Endothelial cell of umbilical vein (primary cell): ENCODE measurements around the gene SLC15A2. TPM values are rescaled to one million over a fixed set of nuclear protein-coding genes. Genes with fewer than 3 reads are reported as not detected.

Experiments used
- BruUV-seq: library from RNA; stranded (reverse); fragments of 400-500 nt; replicated peaks from 2 replicates; lab custom pipeline; 2021; lab: Mats Ljungman, UMichigan
- CTCF ChIA-PET: fragments of 300-600, 350-600 bp; sonication (Branson Sonifier 250); formaldehyde crosslinking; loops from one replicate; lab custom pipeline; 2021; ENCODE audit warnings: antibody characterized with exemption, inconsistent platforms; lab: Charles Lee
- POLR2A ChIA-PET: fragments of 300-600, 350-600 bp; sonication (Branson Sonifier 250); formaldehyde crosslinking; loops from one replicate; lab custom pipeline; 2021; ENCODE audit warnings: antibody characterized with exemption, inconsistent platforms; lab: Charles Lee
- DNase-seq: peaks from one replicate; pipeline ENCODE4 v3.0.0-alpha.2; 2011; ENCODE audit warnings: low read depth, low spot score
- FAIRE-seq: peaks from 2 replicates; lab custom pipeline; 2011; peaks lifted over from hg19 to GRCh38; lab: Jason Lieb, UNC
- H2AFZ ChIP-seq: 2 replicates; pipeline ENCODE4 v1.6.0; 2012; ENCODE audit warnings: low read depth, low read length, control low read depth, inconsistent platforms
- H3K27ac ChIP-seq: 2 replicates; pipeline ENCODE4 v1.5.1; 2011; ENCODE audit warnings: low read depth, mild to moderate bottlenecking, control low read depth, low read length, moderate library complexity; ENCODE audit not compliant: insufficient read depth
- H3K27me3 ChIP-seq, 2 experiments: 2 replicates each; pipeline versions ENCODE4 v1.6.0 to v1.6.1; 2011; ENCODE audit warnings: low read length in 2 of 2, mixed read lengths in 1 of 2; ENCODE audit not compliant: control insufficient read depth in 2 of 2, insufficient read depth in 2 of 2
- H3K36me3 ChIP-seq, 2 experiments: 2 replicates in 1 of 2; 3 replicates in 1 of 2; pipeline ENCODE4 v1.5.1; 2011; ENCODE audit warnings: low read length in 2 of 2, mild to moderate bottlenecking in 1 of 2, moderate library complexity in 1 of 2; ENCODE audit not compliant: control insufficient read depth in 2 of 2, insufficient read depth in 2 of 2; ENCODE audit errors: extremely low read depth in 1 of 2
- H3K4me1 ChIP-seq: 3 replicates; pipeline ENCODE4 v1.5.1; 2011; ENCODE audit warnings: mild to moderate bottlenecking, low read length; ENCODE audit not compliant: control insufficient read depth, insufficient read depth; ENCODE audit errors: extremely low read depth
- H3K4me2 ChIP-seq: 2 replicates; pipeline ENCODE4 v1.6.1; 2011; ENCODE audit warnings: low read length, control low read depth, mixed read lengths; ENCODE audit not compliant: insufficient read depth
- H3K4me3 ChIP-seq, 3 experiments: fragments of 200-600 bp in 1 of 3; sonication (generic), shearing (Covaris generic) in 1 of 3; replicated peaks in 1 of 3; 2 replicates each; pipeline ENCODE4 v1.5.1; 2011 to 2016; ENCODE audit warnings: control low read depth in 3 of 3, low read length in 3 of 3, mild to moderate bottlenecking in 2 of 3, inconsistent platforms in 1 of 3, low read depth in 1 of 3, moderate library complexity in 1 of 3; ENCODE audit not compliant: insufficient read depth in 1 of 3
- H3K79me2 ChIP-seq: 2 replicates; pipeline ENCODE4 v1.6.0; 2012; ENCODE audit warnings: low read length, inconsistent platforms; ENCODE audit not compliant: control insufficient read depth, insufficient read depth
- H3K9ac ChIP-seq: replicated peaks from 2 replicates; pipeline ENCODE3; 2011; ENCODE audit warnings: low read length, control low read depth; ENCODE audit not compliant: insufficient read depth; ENCODE audit errors: extremely low read depth
- H3K9me1 ChIP-seq: replicated peaks from 3 replicates; pipeline ENCODE4 v1.6.0; 2011; ENCODE audit warnings: mild to moderate bottlenecking, low read length; ENCODE audit not compliant: control insufficient read depth, insufficient read depth; ENCODE audit errors: extremely low read depth
- H3K9me3 ChIP-seq: replicated peaks from 2 replicates; pipeline ENCODE4 v1.5.1; 2012; ENCODE audit warnings: low read length, inconsistent platforms; ENCODE audit not compliant: control insufficient read depth, insufficient read depth
- H4K20me1 ChIP-seq: replicated peaks from 2 replicates; pipeline ENCODE3; 2011; ENCODE audit warnings: mild to moderate bottlenecking, low read length; ENCODE audit not compliant: control insufficient read depth, insufficient read depth; ENCODE audit errors: extremely low read depth
- EZH2 ChIP-seq: IDR thresholded peaks from 2 replicates; pipeline ENCODE4 v1.6.1; 2012; ENCODE audit warnings: borderline replicate concordance, low read depth, mild to moderate bottlenecking, moderate library complexity, low read length, inconsistent platforms; ENCODE audit not compliant: severe bottlenecking
- GATA2 ChIP-seq: IDR thresholded peaks from 2 replicates; pipeline ENCODE4 v1.7.0; 2011; ENCODE audit warnings: low read depth, mild to moderate bottlenecking, moderate library complexity, mixed read lengths, low read length; ENCODE audit not compliant: insufficient read length, insufficient read depth
- JUN ChIP-seq: IDR thresholded peaks from 2 replicates; pipeline ENCODE4 v1.6.1; 2011; ENCODE audit warnings: borderline replicate concordance, low read depth; ENCODE audit not compliant: insufficient read length, insufficient read depth
- POLR2AphosphoS5 ChIP-seq: IDR thresholded peaks from 2 replicates; pipeline ENCODE4 v1.6.1; 2012; ENCODE audit warnings: low read depth, mild to moderate bottlenecking, control low read depth, low read length, moderate library complexity; ENCODE audit not compliant: insufficient read depth
- dilution Hi-C: fragments of 300-500 bp; cut with MboI; formaldehyde crosslinking; loops from one replicate; pipeline ENCODE4 v1.15.0; 2019; ENCODE audit warnings: low sequenced_read_pairs; ENCODE audit not compliant: extremely low pct_ligation_motif_present
- intact Hi-C: fragments of 100-400 bp; cut with micrococcal nuclease; formaldehyde crosslinking; loops from one replicate; pipeline ENCODE4 v1.10.0; 2022
- polyA plus RNA-seq, 4 experiments: library from polyadenylated mRNA; depleted of rRNA in 3 of 4; stranded (reverse) in 3 of 4; unstranded in 1 of 4; fragments of >200 nt; gene quantifications; 2 replicates each; pipeline versions ENCODE4 v1.2.1 to v1.2.3, GENCODE V29; 2011 to 2012; ENCODE audit warnings: missing spikeins in 1 of 4
- total RNA-seq: library from RNA; stranded (reverse); gene quantifications from 2 replicates; pipeline ENCODE4 v1.2.3, GENCODE V29; 2021
- TF ChIP-seq, protein P1 (sequence below): IDR thresholded peaks from 2 replicates; pipeline ENCODE4 v1.6.1; 2011; ENCODE audit not compliant: insufficient read depth, insufficient read length
- TF ChIP-seq, protein P2 (sequence below), 2 donors: IDR thresholded peaks; 1 replicate in 1 of 2; 2 replicates in 1 of 2; pipeline ENCODE4 v1.5.1; 2011; ENCODE audit warnings: low read length in 2 of 2, mild to moderate bottlenecking in 2 of 2, moderate library complexity in 2 of 2, control low read depth in 1 of 2, inconsistent platforms in 1 of 2, low read depth in 1 of 2; ENCODE audit not compliant: insufficient read depth in 1 of 2; ENCODE audit errors: extremely low read depth in 1 of 2

Gene SLC15A2
- total and polyA plus RNA-seq, 2 donors (not counting 3 experiments of a cell fraction or from before 2014, with no cell fraction given): 0.11 to 0.39 TPM

- H3K4me1 ChIP-seq: peaks cover 32% of the 10 kb centered on the region
- TF ChIP-seq EZH2 (no peak), JUN (no peak), GATA2 (no peak), POLR2AphosphoS5 (no peak)
- TF ChIP-seq, protein P1, sequence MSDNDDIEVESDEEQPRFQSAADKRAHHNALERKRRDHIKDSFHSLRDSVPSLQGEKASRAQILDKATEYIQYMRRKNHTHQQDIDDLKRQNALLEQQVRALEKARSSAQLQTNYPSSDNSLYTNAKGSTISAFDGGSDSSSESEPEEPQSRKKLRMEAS: no peak
- TF ChIP-seq, protein P2, sequence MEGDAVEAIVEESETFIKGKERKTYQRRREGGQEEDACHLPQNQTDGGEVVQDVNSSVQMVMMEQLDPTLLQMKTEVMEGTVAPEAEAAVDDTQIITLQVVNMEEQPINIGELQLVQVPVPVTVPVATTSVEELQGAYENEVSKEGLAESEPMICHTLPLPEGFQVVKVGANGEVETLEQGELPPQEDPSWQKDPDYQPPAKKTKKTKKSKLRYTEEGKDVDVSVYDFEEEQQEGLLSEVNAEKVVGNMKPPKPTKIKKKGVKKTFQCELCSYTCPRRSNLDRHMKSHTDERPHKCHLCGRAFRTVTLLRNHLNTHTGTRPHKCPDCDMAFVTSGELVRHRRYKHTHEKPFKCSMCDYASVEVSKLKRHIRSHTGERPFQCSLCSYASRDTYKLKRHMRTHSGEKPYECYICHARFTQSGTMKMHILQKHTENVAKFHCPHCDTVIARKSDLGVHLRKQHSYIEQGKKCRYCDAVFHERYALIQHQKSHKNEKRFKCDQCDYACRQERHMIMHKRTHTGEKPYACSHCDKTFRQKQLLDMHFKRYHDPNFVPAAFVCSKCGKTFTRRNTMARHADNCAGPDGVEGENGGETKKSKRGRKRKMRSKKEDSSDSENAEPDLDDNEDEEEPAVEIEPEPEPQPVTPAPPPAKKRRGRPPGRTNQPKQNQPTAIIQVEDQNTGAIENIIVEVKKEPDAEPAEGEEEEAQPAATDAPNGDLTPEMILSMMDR (IDR thresholded peaks at IDR 0.05; ENCODE audit: extremely low read depth in 1 of 2, insufficient read depth in 1 of 2, low read depth in 1 of 2, low read length in 2 of 2): no peak
- H3K27ac ChIP-seq: no peak overlapping the region
- ChIA-PET CTCF (interaction anchor here (0.9 kb wide), 1 partner anchor 44 kb away, joined by 3 read pairs; no protein-coding TSS in a partner anchor), POLR2A (no interaction called here)
- no peak overlapping the region for H3K4me3 ChIP-seq
- dilution Hi-C loops (no loop called here), intact Hi-C loops (no loop called here)
- no peak overlapping the region for H3K4me2 ChIP-seq
- no TSS peak for BruUV-seq
- no peak overlapping the region for H3K9ac ChIP-seq
- no peaks in the 10 kb centered on the region for H3K36me3 ChIP-seq
- no peaks in the 10 kb centered on the region for H3K9me3 ChIP-seq
- H3K27me3 ChIP-seq: peaks cover 0 to 2% of the 10 kb centered on the region in 2 experiments
- H3K9me1 ChIP-seq: no peaks in the 10 kb centered on the region
- H2AFZ ChIP-seq: no peak overlapping the region
- no peak for FAIRE-seq
- no peaks in the 10 kb centered on the region for H3K79me2 ChIP-seq
- no peak for DNase-seq
- H4K20me1 ChIP-seq: no peaks in the 10 kb centered on the region
Observed at GRCh38 chr3:121992601-121993560, 98.7 kb downstream of the SLC15A2 start.

Other genes starting within 250 kb of the SLC15A2 start
- 63.5 and 68.5 TPM in 2 replicates for gene HCLS1, start 233.5 kb upstream of the SLC15A2 start, total RNA-seq
- 43.7 and 51.9 TPM in 2 replicates for gene HCLS1, start 233.5 kb upstream of the SLC15A2 start, polyA plus RNA-seq
- 32.2 and 42.7 TPM in 2 replicates for gene GOLGB1, start 144.7 kb upstream of the SLC15A2 start, total RNA-seq
- gene GOLGB1, start 144.7 kb upstream of the SLC15A2 start, polyA plus RNA-seq: 7.4 and 8.0 TPM in 2 replicates
- 21.6 and 22.0 TPM in 2 replicates for gene IQCB1, start 59.3 kb upstream of the SLC15A2 start, total RNA-seq
- 9.9 and 10.1 TPM in 2 replicates for gene IQCB1, start 59.3 kb upstream of the SLC15A2 start, polyA plus RNA-seq
- 1.5 and 1.6 TPM in 2 replicates for gene EAF2, start 59.2 kb upstream of the SLC15A2 start, total RNA-seq
- 0.56 and 0.63 TPM in 2 replicates for gene EAF2, start 59.2 kb upstream of the SLC15A2 start, polyA plus RNA-seq
- gene ILDR1, start 127.8 kb downstream of the SLC15A2 start, total RNA-seq: not detected in 2 replicates
- gene ILDR1, start 127.8 kb downstream of the SLC15A2 start, polyA plus RNA-seq: not detected in 2 replicates
- gene CD86, start 161.0 kb downstream of the SLC15A2 start, total RNA-seq: not detected in 2 replicates
- not detected in 2 replicates for gene CD86, start 161.0 kb downstream of the SLC15A2 start, polyA plus RNA-seq